Stimulated activated CD8-positive, alpha-beta memory T cell treated with anti-CD3 and anti-CD28 coated beads, Interleukin-15, amount 100 ng/mL, for 4 hours (primary cell): ENCODE results near the gene LMX1A.

ENCODE experiments used
- DNase-seq, 2 donors: peaks; one replicate each; pipeline ENCODE4 v3.0.0-alpha.2; 2020; ENCODE audit warnings: low read depth in 2 of 2

The LMX1A gene

GRCh38 chr1:165325460-165326203 lies 30.9 kb downstream of the LMX1A start:
- DNase-seq = no peak

DNA sequence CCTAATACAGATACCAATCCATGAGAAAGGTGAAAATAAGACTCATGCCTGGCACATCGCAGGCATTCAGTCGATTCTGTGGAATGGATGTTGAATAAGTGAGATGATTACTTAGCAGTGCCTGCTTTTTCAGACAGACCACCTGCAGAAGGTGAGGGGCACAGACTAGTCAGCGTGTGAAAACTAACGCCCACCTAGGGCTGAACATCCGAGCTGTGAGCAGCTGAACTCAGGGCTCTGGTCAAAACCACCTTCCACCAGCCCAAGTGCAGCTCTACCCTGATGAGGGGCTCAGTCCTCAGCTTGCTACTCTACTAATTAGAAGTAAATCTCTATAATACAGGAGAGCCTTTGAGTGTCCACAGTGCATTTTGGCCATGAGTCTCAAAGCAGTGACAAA lies 32.5 kb downstream of the LMX1A start:
- DNase-seq = no peak

DNA sequence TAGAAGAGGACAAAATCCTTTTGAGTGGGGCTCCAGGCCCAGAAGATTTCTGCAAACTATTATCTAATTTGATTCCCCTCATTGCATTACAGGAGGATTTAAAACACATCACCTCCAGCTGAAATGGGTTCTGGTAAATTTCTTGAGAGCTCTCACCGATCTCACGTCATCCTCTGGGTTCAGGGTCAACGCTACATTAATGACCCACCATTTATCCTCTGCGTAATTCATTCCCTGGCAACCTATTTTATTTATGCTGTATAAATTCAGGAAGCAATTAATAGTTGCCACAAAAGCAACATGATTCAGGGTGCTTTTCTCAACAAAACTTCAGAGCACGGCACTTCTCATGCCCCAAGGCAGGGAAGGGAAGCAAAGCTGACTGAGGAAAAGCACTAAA lies 38.9 kb downstream of the LMX1A start:
- DNase-seq = no peak

DNA sequence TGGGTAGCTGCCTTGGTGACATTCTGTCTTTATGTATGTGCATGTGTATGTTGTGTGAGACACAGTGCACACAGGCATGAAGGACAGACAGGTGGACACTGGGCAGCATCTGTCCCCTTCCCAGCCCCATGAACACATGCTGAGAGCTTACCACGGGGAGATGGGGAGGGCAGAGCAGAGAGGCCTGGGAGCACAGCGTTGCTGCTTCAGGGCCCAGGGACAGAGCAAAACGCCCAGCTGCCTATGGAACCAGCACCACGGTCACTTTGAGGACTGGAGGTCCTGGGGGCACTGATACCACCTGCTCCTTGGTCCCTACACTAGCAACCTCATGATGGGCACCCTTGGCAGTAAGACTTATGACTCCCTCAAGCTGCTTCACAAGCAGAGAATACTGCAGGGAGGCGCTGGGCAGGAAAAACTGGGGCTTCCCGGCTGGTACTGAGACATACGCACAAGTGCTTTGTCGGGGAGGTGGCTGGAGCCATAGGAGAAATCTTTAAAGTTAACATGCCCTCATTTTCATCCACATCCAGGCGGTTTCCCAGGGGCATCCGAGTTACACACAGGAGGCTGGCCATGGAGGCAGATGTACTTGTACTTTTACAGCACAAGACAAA lies 40.3 kb downstream of the LMX1A start:
- DNase-seq = no peak

DNA sequence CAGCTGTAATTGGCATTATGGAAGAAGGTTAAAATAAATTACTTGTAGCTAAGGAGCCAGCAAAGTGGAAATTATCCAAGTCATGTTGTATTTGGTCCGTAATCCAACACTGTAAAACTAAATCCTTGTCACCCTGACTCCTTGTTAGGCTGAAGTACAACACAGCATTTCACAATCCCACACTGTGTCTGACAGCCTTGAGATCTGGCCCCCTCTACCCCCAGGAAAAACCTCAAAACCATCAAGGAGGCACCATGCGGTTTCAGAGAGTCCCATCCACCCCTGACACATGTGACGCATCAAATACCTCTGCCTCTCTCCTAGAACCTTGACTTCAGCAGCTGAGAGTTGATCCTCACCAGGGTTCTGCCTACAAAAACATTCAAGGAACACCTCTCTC lies 41.0 kb downstream of the LMX1A start:
- DNase-seq = no peak

DNA sequence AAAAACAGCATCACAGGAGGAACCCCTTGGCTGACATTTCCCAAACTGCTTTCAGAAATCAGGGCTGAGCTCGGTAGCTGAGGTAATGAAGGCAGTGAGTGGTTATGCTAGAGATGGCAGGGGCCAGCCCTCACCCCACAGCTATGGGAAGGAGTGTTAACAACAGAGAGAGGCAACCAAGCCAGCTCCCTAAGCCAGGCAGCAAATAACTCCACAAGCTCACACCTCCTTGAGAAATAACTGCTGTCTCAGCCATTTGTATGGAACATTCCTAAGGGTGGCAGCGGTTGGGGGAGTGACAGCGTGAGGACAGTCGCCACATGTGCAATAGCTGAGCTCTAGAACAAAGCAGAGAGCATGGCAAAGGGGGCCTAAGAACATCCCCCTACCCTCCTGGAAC lies 42.6 kb downstream of the LMX1A start:
- DNase-seq = no peak

DNA sequence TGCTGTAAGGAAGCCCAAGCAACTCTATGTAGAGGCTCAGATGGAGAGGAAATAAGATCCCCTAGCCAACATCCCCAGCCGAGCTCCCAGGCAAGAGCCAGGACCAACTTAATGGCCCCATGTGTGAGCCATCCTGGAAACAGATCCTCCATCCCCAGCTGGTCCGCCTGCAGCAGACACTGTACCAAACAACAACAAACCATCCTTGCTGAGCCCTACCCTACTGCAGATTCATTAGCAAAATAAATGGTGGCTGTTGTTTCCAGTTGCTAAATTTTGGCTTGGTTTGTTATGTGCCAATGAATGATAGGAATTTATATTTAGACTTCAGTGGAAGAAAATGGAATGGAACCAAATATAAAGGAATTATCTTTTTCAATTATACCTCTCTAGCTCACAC lies 43.9 kb downstream of the LMX1A start:
- no peak for DNase-seq

DNA sequence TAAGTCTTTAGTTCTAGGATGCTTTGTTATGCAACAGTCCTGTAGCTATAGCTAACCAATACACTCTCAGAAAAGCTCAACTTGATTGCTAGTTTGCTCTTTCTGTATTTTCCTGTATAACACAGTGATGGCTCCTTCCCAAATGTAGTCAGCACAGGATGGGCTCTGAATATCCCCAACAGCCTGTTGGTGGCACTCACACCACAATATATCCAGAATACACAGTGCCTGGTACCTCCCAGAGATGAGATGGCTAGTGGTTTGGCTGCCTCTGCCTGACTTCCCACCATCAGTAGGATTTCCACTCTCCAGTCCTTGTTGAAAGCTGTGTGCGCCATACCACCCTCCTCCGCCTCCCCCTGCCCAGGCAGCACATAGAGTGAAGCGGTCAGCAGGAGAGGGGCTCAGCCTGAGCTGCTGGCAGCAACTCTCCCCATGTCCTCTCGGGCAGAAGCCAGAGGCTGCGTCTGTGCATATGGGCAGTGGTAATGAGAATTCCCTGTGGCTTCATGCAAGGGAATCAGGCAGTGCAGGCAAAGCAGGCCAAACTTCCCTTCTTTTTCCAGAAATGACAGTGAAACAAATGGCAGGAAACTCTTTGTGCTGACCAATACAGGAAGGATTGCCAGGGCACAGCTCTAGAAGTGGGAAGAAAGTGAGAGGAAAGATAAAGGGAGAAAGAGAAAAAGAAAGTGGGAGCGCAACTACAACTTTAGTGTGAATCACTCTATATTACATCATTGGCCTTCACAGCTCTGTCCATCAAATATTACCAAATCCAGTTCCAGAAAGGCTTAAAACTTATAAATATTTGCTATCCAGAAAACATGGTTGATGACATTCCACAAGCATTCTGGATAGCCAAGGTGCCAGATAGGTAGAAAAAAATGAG lies 49.7 kb downstream of the LMX1A start:
- no peak for DNase-seq

- no peak for DNase-seq
Observed at GRCh38 chr1:165303386-165303785, 53.1 kb downstream of the LMX1A start.

DNA sequence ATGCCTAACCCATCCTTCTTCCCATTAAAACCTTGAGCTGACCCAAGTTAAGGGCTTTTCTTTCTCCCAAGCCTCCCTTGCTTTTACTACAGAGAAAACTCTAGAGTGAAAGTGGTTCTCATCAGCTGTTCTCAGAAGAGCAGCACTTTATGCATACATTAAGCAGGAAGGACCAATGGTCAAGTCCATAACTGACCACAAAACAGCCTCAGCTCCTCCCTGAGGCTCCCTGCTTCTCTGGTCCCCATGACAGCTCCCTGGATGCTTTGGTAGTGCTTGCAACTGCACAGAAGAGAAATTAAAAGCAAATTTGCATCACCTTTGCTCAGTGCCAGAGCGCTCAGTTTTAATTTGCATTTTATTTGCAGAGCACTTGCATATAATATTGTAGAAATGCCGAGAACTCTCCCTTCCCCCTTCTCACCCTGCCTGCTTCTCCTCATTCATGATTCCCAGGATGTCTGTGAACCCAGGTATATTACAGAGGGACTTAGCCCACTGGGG lies 56.1 kb downstream of the LMX1A start:
- DNase-seq = no peak

GRCh38 chr1:165298203-165298820 lies 58.2 kb downstream of the LMX1A start:
- no peak for DNase-seq

DNA sequence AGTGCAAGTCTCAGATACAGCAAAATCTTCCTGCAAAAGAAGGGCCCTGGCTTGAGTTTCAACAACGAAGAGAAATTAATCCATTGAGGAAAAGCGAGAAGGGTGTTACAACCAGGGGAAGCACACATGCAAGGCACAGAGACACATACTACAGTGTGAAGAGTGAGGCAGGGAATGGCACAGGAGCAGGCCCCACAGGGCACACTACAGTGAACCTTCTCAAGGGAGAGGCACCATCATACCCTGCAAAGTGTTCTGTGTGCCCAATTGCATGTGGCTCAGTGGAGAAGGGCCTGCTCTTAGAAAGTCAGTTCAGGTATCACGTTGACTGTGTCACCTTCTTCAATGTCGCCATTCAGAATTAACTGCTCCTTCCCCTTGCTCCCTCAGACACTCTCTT lies 60.3 kb downstream of the LMX1A start:
- no peak for DNase-seq

DNA sequence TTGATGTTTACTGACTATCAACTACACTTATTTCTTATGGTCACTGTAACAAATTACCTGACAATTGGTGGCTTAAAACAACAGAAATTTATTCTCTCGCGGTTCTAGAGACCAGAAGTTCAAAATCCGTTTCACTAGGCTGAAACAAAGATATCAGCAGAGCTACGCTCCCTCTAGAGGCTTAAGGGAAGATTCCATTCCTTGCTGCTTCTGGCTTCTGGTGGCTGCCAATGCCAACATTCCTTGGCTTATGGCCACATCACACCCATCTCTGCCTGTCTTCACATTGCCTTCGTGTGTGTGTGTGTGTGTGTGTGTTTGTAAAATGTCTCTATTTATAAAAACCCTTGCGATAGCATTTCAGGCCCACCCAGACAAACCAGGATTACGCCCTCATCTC lies 66.4 kb downstream of the LMX1A start:
- no peak for DNase-seq

DNA sequence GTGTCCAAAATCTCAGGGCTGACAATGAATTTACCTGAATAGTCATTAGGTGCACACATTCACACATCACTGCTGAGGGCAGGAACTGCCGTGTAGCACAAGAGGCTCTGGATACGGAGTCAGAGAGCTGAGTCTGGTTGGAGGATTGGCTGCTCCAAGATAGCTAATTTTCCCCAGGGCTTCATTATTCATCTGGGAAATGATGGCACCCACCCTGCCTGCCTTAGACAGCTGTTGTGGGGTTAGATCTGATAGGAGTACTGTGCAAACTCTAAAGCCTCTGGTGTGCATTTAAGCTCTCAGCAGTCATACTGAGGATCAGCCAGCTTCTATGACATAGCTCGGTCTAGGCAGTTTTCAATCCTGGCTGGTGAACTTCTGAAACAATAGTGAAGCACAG lies 67.0 kb downstream of the LMX1A start:
- DNase-seq = no peak

DNA sequence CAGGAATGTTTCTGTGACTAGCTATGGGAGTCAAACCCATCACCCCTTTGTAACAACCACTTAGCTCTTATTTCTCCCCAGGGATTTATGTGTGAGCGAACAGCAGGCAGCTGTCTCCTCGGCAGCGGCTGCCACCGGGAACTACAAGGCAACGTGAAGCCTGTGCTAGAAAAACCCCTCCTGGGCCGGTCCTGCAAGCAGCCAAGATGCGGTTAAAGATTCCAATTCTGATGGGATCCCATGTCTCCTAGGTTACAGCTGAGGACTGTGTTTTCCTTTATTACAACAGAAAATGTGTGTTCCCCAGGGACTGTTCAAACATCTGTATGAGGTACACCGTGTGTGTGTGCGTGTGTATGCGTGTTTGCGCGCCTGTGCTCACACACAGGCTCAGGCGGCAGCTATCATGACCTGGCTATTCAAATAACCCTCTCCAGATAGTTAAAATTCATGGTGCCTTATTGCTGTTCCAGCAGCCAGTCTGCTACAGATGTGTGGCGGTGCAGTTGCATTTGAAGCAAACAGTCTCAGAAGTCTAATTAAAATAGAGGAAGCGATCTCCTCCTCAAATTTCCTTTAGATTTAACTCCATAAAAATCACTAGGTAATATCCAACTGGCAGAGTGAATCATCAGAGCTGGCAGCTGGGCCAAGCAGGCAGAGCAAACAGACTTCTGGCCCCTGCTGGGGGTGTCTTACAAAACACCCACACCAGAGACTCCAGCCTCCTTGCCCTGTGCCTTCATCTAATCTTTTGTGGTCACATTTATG lies 68.0 kb downstream of the LMX1A start:
- no peak for DNase-seq

- DNase-seq = no peak
Observed at GRCh38 chr1:165287781-165288180, 68.7 kb downstream of the LMX1A start.

DNA sequence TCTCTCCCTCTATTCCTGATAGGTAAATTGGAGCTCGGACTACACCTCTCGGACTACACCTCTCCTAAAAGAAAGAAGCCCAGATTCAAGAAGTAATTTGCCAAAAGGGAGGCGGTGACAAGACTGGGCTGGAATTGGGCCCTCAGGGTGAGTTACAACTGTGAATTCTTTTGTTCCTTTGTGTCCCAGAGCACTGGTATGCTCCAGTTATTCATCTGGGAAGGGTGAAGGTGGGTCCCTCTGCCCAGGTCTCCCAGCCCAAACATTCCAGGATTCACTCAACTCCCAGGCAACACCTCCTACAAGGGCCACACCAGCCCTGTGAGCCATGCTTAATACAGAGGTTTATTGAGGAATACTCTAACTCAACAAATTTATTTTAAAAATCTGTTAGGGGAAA lies 69.2 kb downstream of the LMX1A start:
- DNase-seq = no peak

GRCh38 chr1:165284454-165284853 lies 72.1 kb downstream of the LMX1A start:
- no peak for DNase-seq

- DNase-seq = no peak
Observed at GRCh38 chr1:165281207-165281901, 75.2 kb downstream of the LMX1A start.

- DNase-seq = no peak
Observed at GRCh38 chr1:165279882-165280281, 76.6 kb downstream of the LMX1A start.

DNA sequence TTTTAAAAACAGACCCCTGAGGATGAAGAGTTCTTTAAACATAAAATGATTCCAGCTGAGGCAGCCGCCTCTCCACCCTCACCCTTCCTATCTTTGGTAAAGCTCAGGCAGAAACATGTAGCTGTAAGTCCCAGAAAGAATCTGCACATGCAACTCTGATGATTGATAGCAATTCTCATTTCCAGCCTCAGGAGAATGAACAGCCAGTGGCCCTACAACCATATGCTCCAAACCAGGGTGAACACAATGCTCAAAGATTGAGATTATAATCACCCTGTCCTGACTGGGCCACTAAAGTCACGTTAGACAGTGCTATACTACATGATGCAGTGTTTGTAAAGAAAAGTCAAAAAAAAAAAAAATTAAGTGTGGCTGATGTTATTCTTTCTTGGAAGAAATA lies 80.2 kb downstream of the LMX1A start:
- no peak for DNase-seq
